ENCODE results near the gene SMPD3.

GRCh38 chr16:68375801-68376536 lies 72.3 kb downstream of the SMPD3 start:
- TF ChIP-seq POLR2A (IDR thresholded peaks at IDR 0.05): no peak
- no peak for TF ChIP-seq CTCF (IDR thresholded peaks at IDR 0.05)
